Esophagus muscularis mucosa (tissue), 4 donors: ENCODE data around the gene MAN1A1. TPM values are rescaled to one million over a fixed set of nuclear protein-coding genes. Genes with fewer than 3 reads are reported as not detected.

ENCODE experiments used
- DNase-seq: peaks from one replicate; pipeline ENCODE4 v3.0.0-alpha.2; 2017; ENCODE audit errors: extremely low spot score
- H3K27ac ChIP-seq, 4 donors: fragments of 200-600 bp; sonication (generic); replicated peaks in 1 of 4; 1 replicate in 3 of 4; 2 replicates in 1 of 4; pipeline ENCODE4 v1.5.1; 2016 to 2019; ENCODE audit warnings: mild to moderate bottlenecking in 1 of 4
- H3K27me3 ChIP-seq, 4 donors: fragments of 200-600 bp; sonication (generic); one replicate each; pipeline versions ENCODE4 v1.5.1 to v1.6.0; 2016 to 2019
- H3K36me3 ChIP-seq, 4 donors: fragments of 200-600 bp; sonication (generic); one replicate each; pipeline ENCODE4 v1.5.1; 2016 to 2019
- H3K4me1 ChIP-seq, 4 donors: fragments of 200-600 bp; sonication (generic); one replicate each; pipeline ENCODE4 v1.5.1; 2016 to 2019
- H3K4me3 ChIP-seq, 4 donors: fragments of 200-600 bp; sonication (generic); 1 replicate in 2 of 4; 2 replicates in 2 of 4; pipeline ENCODE4 v1.5.1; 2016 to 2019; ENCODE audit warnings: mild to moderate bottlenecking in 4 of 4, moderate library complexity in 1 of 4
- H3K9me3 ChIP-seq, 4 donors: fragments of 200-600 bp; sonication (generic); 1 replicate in 3 of 4; 2 replicates in 1 of 4; pipeline ENCODE4 v1.5.1; 2016 to 2019
- CTCF ChIP-seq, 3 experiments: fragments of 200-600 bp in 2 of 3; fragments of 450-650 bp in 1 of 3; sonication (generic) in 2 of 3; IDR thresholded peaks; one replicate each; pipeline ENCODE4 v1.5.1; 2017 to 2019; ENCODE audit warnings: antibody characterized with exemption in 3 of 3, mild to moderate bottlenecking in 2 of 3, moderate library complexity in 1 of 3
- EP300 ChIP-seq: sonication (generic); formaldehyde crosslinking; IDR thresholded peaks from one replicate; pipeline ENCODE4 v1.6.1; 2017; ENCODE audit warnings: antibody characterized with exemption
- POLR2A ChIP-seq: fragments of 450-650 bp; IDR thresholded peaks from one replicate; pipeline ENCODE4 v1.6.1; 2017; ENCODE audit warnings: antibody characterized with exemption, moderate library complexity, mild to moderate bottlenecking, low read depth
- POLR2AphosphoS5 ChIP-seq, 2 donors: sonication (generic); formaldehyde crosslinking; IDR thresholded peaks; one replicate each; pipeline ENCODE4 v1.6.1; 2017; ENCODE audit warnings: antibody characterized with exemption in 2 of 2
- WGBS: methylation state at CpG from one replicate; pipeline ENCODE4 v1.1.5; 2018; 5-methylcytosine and 5-hydroxymethylcytosine counted together
- intact Hi-C: fragments of 100-400 bp; cut with DNase I; formaldehyde crosslinking; loops from one replicate; pipeline ENCODE4 v1.15.1; 2023
- total RNA-seq, 4 donors: library from RNA; depleted of rRNA; stranded (reverse); fragments of >200 nt; gene quantifications; one replicate each; pipeline versions ENCODE4 v1.1.0 to v1.2.1, GENCODE V29; 2016

Gene MAN1A1
- total RNA-seq, 4 donors from 2014 or later, result 79.4 to 125 (median 101) TPM

- no peaks in the 10 kb centered on the region for H3K9me3 ChIP-seq
- TF ChIP-seq CTCF (IDR thresholded peaks at IDR 0.05), result no peak
- TF ChIP-seq EP300, result no peak
- TF ChIP-seq POLR2A, result no peak
- no peak for TF ChIP-seq POLR2AphosphoS5 (IDR thresholded peaks at IDR 0.05)
These were observed 188.1 kb downstream of the MAN1A1 start for GRCh38 chr6:119161438-119161837.

GRCh38 chr6:119160911-119161310 lies 188.7 kb downstream of the MAN1A1 start:
- TF ChIP-seq POLR2AphosphoS5 (IDR thresholded peaks at IDR 0.05) (no peak), POLR2A (no peak), CTCF (IDR thresholded peaks at IDR 0.05) (no peak), EP300 (no peak)
- intact Hi-C loops, result no loop called here
- WGBS, result 79% methylated on average over 2 of the region's 2 CpGs
- Histone ChIP-seq H3K27me3 (no peaks in the 10 kb centered on the region), H3K27ac (no peak overlapping the region), H3K4me1 (peaks cover 4 to 44% (median 38%) of the 10 kb centered on the region in 4 donors), H3K36me3 (no peaks in the 10 kb centered on the region), H3K9me3 (no peaks in the 10 kb centered on the region), H3K4me3 (no peak overlapping the region)
- no peak for DNase-seq

More at GRCh38 chr6:119161438-119161837, 188.1 kb downstream of the MAN1A1 start:
- Histone ChIP-seq H3K36me3 (no peaks in the 10 kb centered on the region), H3K4me1 (peaks cover 4 to 39% (median 33%) of the 10 kb centered on the region in 4 donors), H3K27me3 (no peaks in the 10 kb centered on the region), H3K27ac (no peak overlapping the region), H3K4me3 (no peak overlapping the region)
- intact Hi-C loops, result no loop called here
- 75% methylated on average over 4 of the region's 4 CpGs for WGBS
- DNase-seq, result no peak

GRCh38 chr6:119158057-119158848 lies 191.3 kb downstream of the MAN1A1 start:
- no peak overlapping the region for H3K4me3 ChIP-seq
- DNase-seq, result no peak
- H3K9me3 ChIP-seq, result no peaks in the 10 kb centered on the region
- H3K36me3 ChIP-seq, result no peaks in the 10 kb centered on the region
- H3K4me1 ChIP-seq, result peaks cover 4 to 44% (median 39%) of the 10 kb centered on the region in 4 donors
- H3K27me3 ChIP-seq, result no peaks in the 10 kb centered on the region
- WGBS, result 82% methylated on average over 9 of the region's 9 CpGs
- TF ChIP-seq POLR2A (no peak), POLR2AphosphoS5 (IDR thresholded peaks at IDR 0.05) (peak; percentile 44 to 54), CTCF (IDR thresholded peaks at IDR 0.05) (no peak)
- intact Hi-C loops, result loop anchor here (10.0 kb wide), 1 partner anchor 817 kb away; no protein-coding TSS in a partner anchor
- peak overlapping the region in 2 of 4 donors; percentile 28 to 49 for H3K27ac ChIP-seq

- H3K27me3 ChIP-seq, result no peaks in the 10 kb centered on the region
- H3K9me3 ChIP-seq, result no peaks in the 10 kb centered on the region
- intact Hi-C loops, result loop anchor here (10.0 kb wide), 1 partner anchor 817 kb away; no protein-coding TSS in a partner anchor
- H3K4me1 ChIP-seq, result peaks cover 4 to 44% (median 39%) of the 10 kb centered on the region in 4 donors
- H3K27ac ChIP-seq, result peak overlapping the region in 3 of 4 donors; percentile 33 to 45 (median 42)
- H3K36me3 ChIP-seq, result no peaks in the 10 kb centered on the region
- DNase-seq, result no peak
- no peak overlapping the region for H3K4me3 ChIP-seq
- WGBS, result 51% methylated on average over 3 of the region's 3 CpGs
- TF ChIP-seq POLR2AphosphoS5 (IDR thresholded peaks at IDR 0.05) (no peak), EP300 (no peak), POLR2A (no peak), CTCF (IDR thresholded peaks at IDR 0.05) (no peak)
These were observed 192.1 kb downstream of the MAN1A1 start for GRCh38 chr6:119157506-119157815.
